Panc1 (cell line): ENCODE results near the gene SRP19.

Experiments used
- TCF7L2 ChIP-seq: IDR thresholded peaks from 2 replicates; pipeline ENCODE4 v1.6.1; 2011; ENCODE audit warnings: mild to moderate bottlenecking, low read depth, low read length, inconsistent platforms
- TF ChIP-seq, protein P1 (sequence below): fragments of 450-650 bp; IDR thresholded peaks from 2 replicates; pipeline ENCODE4 v1.5.1; 2017; ENCODE audit warnings: mild to moderate bottlenecking

DNA sequence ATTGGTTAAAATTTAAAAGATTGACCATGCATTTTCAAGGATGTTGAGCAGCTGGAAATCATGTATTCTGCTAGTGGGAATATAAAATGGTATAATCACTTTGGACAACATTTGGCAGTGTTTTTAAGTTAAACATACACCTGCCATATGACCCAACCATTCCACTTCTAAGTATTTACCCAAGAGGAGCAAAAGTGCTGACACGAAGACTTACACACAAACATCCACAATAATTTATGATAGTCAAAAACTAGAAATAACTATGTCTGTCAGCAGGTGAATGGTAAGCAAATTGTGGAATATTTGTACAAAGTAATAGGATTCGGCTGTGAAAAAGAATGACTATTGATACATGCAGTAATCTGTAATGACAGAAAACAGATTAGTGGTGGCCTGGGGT, 30.7 kb upstream of the SRP19 start:
- TF ChIP-seq TCF7L2, result no peak
- TF ChIP-seq, protein P1, sequence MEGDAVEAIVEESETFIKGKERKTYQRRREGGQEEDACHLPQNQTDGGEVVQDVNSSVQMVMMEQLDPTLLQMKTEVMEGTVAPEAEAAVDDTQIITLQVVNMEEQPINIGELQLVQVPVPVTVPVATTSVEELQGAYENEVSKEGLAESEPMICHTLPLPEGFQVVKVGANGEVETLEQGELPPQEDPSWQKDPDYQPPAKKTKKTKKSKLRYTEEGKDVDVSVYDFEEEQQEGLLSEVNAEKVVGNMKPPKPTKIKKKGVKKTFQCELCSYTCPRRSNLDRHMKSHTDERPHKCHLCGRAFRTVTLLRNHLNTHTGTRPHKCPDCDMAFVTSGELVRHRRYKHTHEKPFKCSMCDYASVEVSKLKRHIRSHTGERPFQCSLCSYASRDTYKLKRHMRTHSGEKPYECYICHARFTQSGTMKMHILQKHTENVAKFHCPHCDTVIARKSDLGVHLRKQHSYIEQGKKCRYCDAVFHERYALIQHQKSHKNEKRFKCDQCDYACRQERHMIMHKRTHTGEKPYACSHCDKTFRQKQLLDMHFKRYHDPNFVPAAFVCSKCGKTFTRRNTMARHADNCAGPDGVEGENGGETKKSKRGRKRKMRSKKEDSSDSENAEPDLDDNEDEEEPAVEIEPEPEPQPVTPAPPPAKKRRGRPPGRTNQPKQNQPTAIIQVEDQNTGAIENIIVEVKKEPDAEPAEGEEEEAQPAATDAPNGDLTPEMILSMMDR, result no peak
